Measurements from ENCODE around the gene DCLK1. TPM values are rescaled to one million over a fixed set of nuclear protein-coding genes. Genes with fewer than 3 reads are reported as not detected.

DCLK1 gene
- polyA plus RNA-seq, 6 donors from 2014 or later: not detected

- Mint-ChIP-seq H3K4me3 (no peak overlapping the region), H3K36me3 (no peaks in the 10 kb centered on the region), H3K4me1 (no peaks in the 10 kb centered on the region), H3K27me3 (peaks cover 0 to 4% (median 0%) of the 10 kb centered on the region in 3 donors), H3K27ac (no peak overlapping the region), H3K9me3 (peaks cover 0 to 5% (median 2%) of the 10 kb centered on the region in 7 donors)
- DNase-seq: no peak
- ATAC-seq (ENCODE audit: low read depth in 2 of 2): no peak
Measured at GRCh38 chr13:35874704-35875103, 256.5 kb downstream of the DCLK1 start.

GRCh38 chr13:35872369-35872768, 258.8 kb downstream of the DCLK1 start:
- no peaks in the 10 kb centered on the region for H3K36me3 Mint-ChIP-seq

GRCh38 chr13:35871561-35871960, 259.6 kb downstream of the DCLK1 start:
- Mint-ChIP-seq H3K36me3 (no peaks in the 10 kb centered on the region), H3K4me3 (no peak overlapping the region), H3K27ac (no peak overlapping the region), H3K9me3 (peaks cover 0 to 10% (median 1%) of the 10 kb centered on the region in 7 donors), H3K4me1 (no peaks in the 10 kb centered on the region), H3K27me3 (peaks cover 0 to 5% (median 0%) of the 10 kb centered on the region in 3 donors)
- ATAC-seq (ENCODE audit: low read depth in 2 of 2) (no peak), DNase-seq (no peak)

More at GRCh38 chr13:35872369-35872768, 258.8 kb downstream of the DCLK1 start:
- ATAC-seq (ENCODE audit: low read depth in 2 of 2) (no peak), DNase-seq (no peak)
- Mint-ChIP-seq H3K27ac (no peak overlapping the region), H3K4me3 (no peak overlapping the region), H3K9me3 (peaks cover 0 to 10% (median 1%) of the 10 kb centered on the region in 7 donors), H3K4me1 (no peaks in the 10 kb centered on the region), H3K27me3 (peaks cover 0 to 5% (median 0%) of the 10 kb centered on the region in 3 donors)

GRCh38 chr13:35866801-35867200, 264.4 kb downstream of the DCLK1 start:
- ATAC-seq (ENCODE audit: low read depth in 2 of 2): no peak
- peaks cover 0 to 7% of the 10 kb centered on the region in 2 donors for H3K36me3 Mint-ChIP-seq
- H3K27ac Mint-ChIP-seq: no peak overlapping the region
- H3K9me3 Mint-ChIP-seq: peaks cover 0 to 14% (median 6%) of the 10 kb centered on the region in 7 donors
- H3K4me1 Mint-ChIP-seq: no peaks in the 10 kb centered on the region
- no peak for DNase-seq
- H3K4me3 Mint-ChIP-seq: no peak overlapping the region
- peaks cover 0 to 13% (median 0%) of the 10 kb centered on the region in 3 donors for H3K27me3 Mint-ChIP-seq

GRCh38 chr13:35865341-35866240, 265.6 kb downstream of the DCLK1 start:
- H3K9me3 Mint-ChIP-seq: peaks cover 0 to 14% (median 7%) of the 10 kb centered on the region in 7 donors
- H3K4me1 Mint-ChIP-seq: no peaks in the 10 kb centered on the region
- no peak overlapping the region for H3K4me3 Mint-ChIP-seq
- peaks cover 0 to 7% of the 10 kb centered on the region in 2 donors for H3K36me3 Mint-ChIP-seq
- ATAC-seq (ENCODE audit: low read depth in 2 of 2): no peak
- no peak overlapping the region for H3K27ac Mint-ChIP-seq
- H3K27me3 Mint-ChIP-seq: peaks cover 0 to 13% (median 0%) of the 10 kb centered on the region in 3 donors
- DNase-seq: no peak

- peaks cover 0 to 14% (median 7%) of the 10 kb centered on the region in 7 donors for H3K9me3 Mint-ChIP-seq
- DNase-seq (no peak), ATAC-seq (ENCODE audit: low read depth in 2 of 2) (no peak)
- no peak overlapping the region for H3K27ac Mint-ChIP-seq
- peak overlapping the region in 1 of 8 donors; percentile 25 for H3K4me3 Mint-ChIP-seq
- H3K27me3 Mint-ChIP-seq: peaks cover 13 to 22% (median 21%) of the 10 kb centered on the region in 3 donors
- no peaks in the 10 kb centered on the region for H3K4me1 Mint-ChIP-seq
- H3K36me3 Mint-ChIP-seq: peaks cover 0 to 7% of the 10 kb centered on the region in 2 donors
Measured at GRCh38 chr13:35860661-35861060, 270.5 kb downstream of the DCLK1 start.

GRCh38 chr13:35859981-35860380, 271.2 kb downstream of the DCLK1 start:
- ATAC-seq (ENCODE audit: low read depth in 2 of 2): no peak
- peaks cover 0 to 14% (median 7%) of the 10 kb centered on the region in 7 donors for H3K9me3 Mint-ChIP-seq
- H3K27me3 Mint-ChIP-seq: peaks cover 13 to 27% (median 21%) of the 10 kb centered on the region in 3 donors
- H3K4me3 Mint-ChIP-seq: no peak overlapping the region
- peaks cover 0 to 7% of the 10 kb centered on the region in 2 donors for H3K36me3 Mint-ChIP-seq
- H3K27ac Mint-ChIP-seq: no peak overlapping the region
- no peak for DNase-seq
- H3K4me1 Mint-ChIP-seq: no peaks in the 10 kb centered on the region

GRCh38 chr13:35858665-35859064, 272.5 kb downstream of the DCLK1 start:
- DNase-seq (no peak), ATAC-seq (ENCODE audit: low read depth in 2 of 2) (no peak)
- Mint-ChIP-seq H3K27ac (no peak overlapping the region), H3K4me1 (no peaks in the 10 kb centered on the region), H3K36me3 (peaks cover 0 to 7% of the 10 kb centered on the region in 2 donors), H3K9me3 (peaks cover 0 to 14% (median 7%) of the 10 kb centered on the region in 7 donors), H3K4me3 (no peak overlapping the region), H3K27me3 (peaks cover 21 to 39% (median 24%) of the 10 kb centered on the region in 3 donors)

- peaks cover 0 to 14% (median 7%) of the 10 kb centered on the region in 7 donors for H3K9me3 Mint-ChIP-seq
- ATAC-seq (ENCODE audit: low read depth in 2 of 2) (no peak), DNase-seq (no peak)
- peaks cover 0 to 7% of the 10 kb centered on the region in 2 donors for H3K36me3 Mint-ChIP-seq
- no peaks in the 10 kb centered on the region for H3K4me1 Mint-ChIP-seq
- no peak overlapping the region for H3K4me3 Mint-ChIP-seq
- H3K27ac Mint-ChIP-seq: no peak overlapping the region
- peaks cover 21 to 39% (median 25%) of the 10 kb centered on the region in 3 donors for H3K27me3 Mint-ChIP-seq
Measured at GRCh38 chr13:35857769-35858168, 273.4 kb downstream of the DCLK1 start.

GRCh38 chr13:35856721-35857364, 274.3 kb downstream of the DCLK1 start:
- ATAC-seq (ENCODE audit: low read depth in 2 of 2) (no peak), DNase-seq (no peak)
- H3K36me3 Mint-ChIP-seq: peaks cover 0 to under 1% of the 10 kb centered on the region in 2 donors
- no peaks in the 10 kb centered on the region for H3K4me1 Mint-ChIP-seq
- peaks cover 0 to 10% (median 0%) of the 10 kb centered on the region in 7 donors for H3K9me3 Mint-ChIP-seq
- H3K27ac Mint-ChIP-seq: no peak overlapping the region
- no peak overlapping the region for H3K4me3 Mint-ChIP-seq
- H3K27me3 Mint-ChIP-seq: peaks cover 17 to 39% (median 21%) of the 10 kb centered on the region in 3 donors

GRCh38 chr13:35856084-35856483, 275.1 kb downstream of the DCLK1 start:
- Mint-ChIP-seq H3K9me3 (peaks cover 0 to 10% (median 4%) of the 10 kb centered on the region in 7 donors), H3K4me1 (no peaks in the 10 kb centered on the region), H3K36me3 (no peaks in the 10 kb centered on the region), H3K4me3 (no peak overlapping the region), H3K27me3 (peaks cover 17 to 44% (median 27%) of the 10 kb centered on the region in 3 donors), H3K27ac (no peak overlapping the region)
- DNase-seq (no peak), ATAC-seq (ENCODE audit: low read depth in 2 of 2) (no peak)

GRCh38 chr13:35855531-35856019, 275.6 kb downstream of the DCLK1 start:
- DNase-seq: no peak
- H3K4me1 Mint-ChIP-seq: no peaks in the 10 kb centered on the region
- peaks cover 21 to 45% (median 29%) of the 10 kb centered on the region in 3 donors for H3K27me3 Mint-ChIP-seq
- H3K9me3 Mint-ChIP-seq: peaks cover 0 to 10% (median 0%) of the 10 kb centered on the region in 7 donors
- no peak overlapping the region for H3K27ac Mint-ChIP-seq
- no peaks in the 10 kb centered on the region for H3K36me3 Mint-ChIP-seq
- no peak overlapping the region for H3K4me3 Mint-ChIP-seq
- ATAC-seq (ENCODE audit: low read depth in 2 of 2): no peak

GRCh38 chr13:35854286-35854685, 276.9 kb downstream of the DCLK1 start:
- peaks cover 0 to 10% (median 0%) of the 10 kb centered on the region in 7 donors for H3K9me3 Mint-ChIP-seq
- no peaks in the 10 kb centered on the region for H3K36me3 Mint-ChIP-seq
- ATAC-seq (ENCODE audit: low read depth in 2 of 2) (no peak), DNase-seq (no peak)
- H3K27me3 Mint-ChIP-seq: peaks cover 21 to 45% (median 29%) of the 10 kb centered on the region in 3 donors
- no peak overlapping the region for H3K27ac Mint-ChIP-seq
- H3K4me3 Mint-ChIP-seq: no peak overlapping the region
- no peaks in the 10 kb centered on the region for H3K4me1 Mint-ChIP-seq
